Left lung (tissue), 10 donors: ENCODE results near the gene IGSF5. TPM values are rescaled to one million over a fixed set of nuclear protein-coding genes. Genes with fewer than 3 reads are reported as not detected.

Experiments used
- ATAC-seq: fragments of 200-7000 bp; cut with Tn5 transposase; one replicate; pipeline ENCODE4 v1.9.1; 2020; ENCODE audit warnings: moderate library complexity
- DNase-seq, 4 donors: peaks; one replicate each; pipeline ENCODE4 v3.0.0-alpha.2; 2013 to 2020
- H3K27ac ChIP-seq, 2 donors: fragments of 200-600 bp; sonication (generic) in 1 of 2; one replicate each; pipeline versions ENCODE4 v1.5.0 to v1.8.0; 2020 to 2021
- H3K27me3 ChIP-seq, 2 donors: fragments of 200-600 bp; sonication (generic) in 1 of 2; one replicate each; pipeline versions ENCODE4 v1.5.0 to v1.8.0; 2020 to 2021
- H3K36me3 ChIP-seq, 2 donors: fragments of 200-600 bp; sonication (generic) in 1 of 2; one replicate each; pipeline versions ENCODE4 v1.5.0 to v1.8.0; 2020 to 2021
- H3K4me1 ChIP-seq, 2 donors: fragments of 200-600 bp; one replicate each; pipeline ENCODE4 v1.8.0; 2021
- H3K4me3 ChIP-seq, 2 donors: fragments of 200-600 bp; sonication (generic) in 1 of 2; one replicate each; pipeline versions ENCODE4 v1.5.0 to v1.8.0; 2020 to 2021; ENCODE audit warnings: mild to moderate bottlenecking in 1 of 2
- H3K9me3 ChIP-seq, 2 donors: fragments of 200-600 bp; sonication (generic) in 1 of 2; one replicate each; pipeline versions ENCODE4 v1.5.0 to v1.8.0; 2020 to 2021
- CTCF ChIP-seq, 2 donors: fragments of 200-600 bp; sonication (generic) in 1 of 2; IDR thresholded peaks; one replicate each; pipeline versions ENCODE4 v1.5.0 to v1.8.0; 2021; ENCODE audit warnings: antibody characterized with exemption in 2 of 2
- intact Hi-C, 2 donors: fragments of 100-400 bp; cut with DNase I; formaldehyde crosslinking; loops; one replicate each; pipeline versions ENCODE4 v1.11.2 to v1.14.2; 2022
- polyA plus RNA-seq, 6 donors: library from polyadenylated mRNA; unstranded; fragments of 120-200 nt; gene quantifications; one replicate each; pipeline ENCODE4 v1.2.1, GENCODE V29; 2013; ENCODE audit not compliant: insufficient read length in 6 of 6
- total RNA-seq, 2 donors: library from RNA; stranded (reverse); fragmentation: NEBNext Ultra II Directional; extraction: Animal tissue kit (Norgen Biotek cat#: 25700); gene quantifications; one replicate each; pipeline ENCODE4 v1.2.1, GENCODE V29; 2021
- donor health status: DM: no; HTN: yes; CAD: no.
- donor health status: DM: no; HTN: no; CAD: no.

IGSF5 gene
- total and polyA plus RNA-seq, 8 donors: 0.24 to 0.70 (median 0.39) TPM; not detected in 2

- intact Hi-C loops: no loop called here
- peaks cover 0 to 7% of the 10 kb centered on the region in 2 donors for H3K27me3 ChIP-seq
- TF ChIP-seq CTCF (IDR thresholded peaks at IDR 0.05): no peak
- no peaks in the 10 kb centered on the region for H3K36me3 ChIP-seq
- DNase-seq (no peak), ATAC-seq (peak; percentile 54)
- no peak overlapping the region for H3K4me3 ChIP-seq
- H3K27ac ChIP-seq: no peak overlapping the region
- no peaks in the 10 kb centered on the region for H3K4me1 ChIP-seq
- H3K9me3 ChIP-seq: peaks cover 0 to 3% of the 10 kb centered on the region in 2 donors
Measured at GRCh38 chr21:39807738-39808137, 62.8 kb downstream of the IGSF5 start.

GRCh38 chr21:39809936-39810335 lies 65.0 kb downstream of the IGSF5 start:
- DNase-seq: no peak
- H3K27ac ChIP-seq: no peak overlapping the region

GRCh38 chr21:39812983-39813382 lies 68.0 kb downstream of the IGSF5 start:
- DNase-seq (no peak), ATAC-seq (no peak)
- Histone ChIP-seq H3K36me3 (no peaks in the 10 kb centered on the region), H3K27ac (no peak overlapping the region), H3K9me3 (peaks cover 0 to 3% of the 10 kb centered on the region in 2 donors), H3K4me3 (no peak overlapping the region), H3K27me3 (peaks cover 0 to 7% of the 10 kb centered on the region in 2 donors), H3K4me1 (no peaks in the 10 kb centered on the region)
- no peak for TF ChIP-seq CTCF (IDR thresholded peaks at IDR 0.05)
- intact Hi-C loops: no loop called here

More at GRCh38 chr21:39809936-39810335, 65.0 kb downstream of the IGSF5 start:
- TF ChIP-seq CTCF (IDR thresholded peaks at IDR 0.05): no peak
- ATAC-seq: no peak
- H3K4me1 ChIP-seq: no peaks in the 10 kb centered on the region
- H3K9me3 ChIP-seq: peaks cover 0 to 3% of the 10 kb centered on the region in 2 donors
- peaks cover 0 to 7% of the 10 kb centered on the region in 2 donors for H3K27me3 ChIP-seq
- no peaks in the 10 kb centered on the region for H3K36me3 ChIP-seq
- intact Hi-C loops: no loop called here
- no peak overlapping the region for H3K4me3 ChIP-seq

- H3K27me3 ChIP-seq: no peaks in the 10 kb centered on the region
- DNase-seq (no peak), ATAC-seq (no peak)
- TF ChIP-seq CTCF (IDR thresholded peaks at IDR 0.05): no peak
- H3K4me1 ChIP-seq: no peaks in the 10 kb centered on the region
- no peaks in the 10 kb centered on the region for H3K36me3 ChIP-seq
- no peak overlapping the region for H3K4me3 ChIP-seq
- H3K27ac ChIP-seq: no peak overlapping the region
- no peaks in the 10 kb centered on the region for H3K9me3 ChIP-seq
- intact Hi-C loops: no loop called here
Measured at GRCh38 chr21:39818557-39818956, 73.6 kb downstream of the IGSF5 start.

GRCh38 chr21:39822042-39822441 lies 77.1 kb downstream of the IGSF5 start:
- H3K36me3 ChIP-seq: no peaks in the 10 kb centered on the region
- DNase-seq: no peak
- intact Hi-C loops: no loop called here
- H3K4me1 ChIP-seq: no peaks in the 10 kb centered on the region
- TF ChIP-seq CTCF (IDR thresholded peaks at IDR 0.05): no peak
- no peak overlapping the region for H3K27ac ChIP-seq
- no peaks in the 10 kb centered on the region for H3K27me3 ChIP-seq
- no peaks in the 10 kb centered on the region for H3K9me3 ChIP-seq
- ATAC-seq: no peak
- H3K4me3 ChIP-seq: no peak overlapping the region
